Stimulated activated CD8-positive, alpha-beta memory T cell treated with anti-CD3 and anti-CD28 coated beads, Interleukin-12 subunit alpha, Interleukin-12 subunit beta, amount 100 ng/mL, for 1 hour (primary cell): Measurements from ENCODE around the gene ERVH48-1.
"Not testable (repeated sequence)": the region's sequence is repeated elsewhere in the genome, so short reads cannot be mapped to it uniquely, and the experiment has no call there.

Source experiments
- DNase-seq: peaks from one replicate; pipeline ENCODE4 v3.0.0-alpha.2; 2020; ENCODE audit warnings: low read depth

The ERVH48-1 gene

DNA sequence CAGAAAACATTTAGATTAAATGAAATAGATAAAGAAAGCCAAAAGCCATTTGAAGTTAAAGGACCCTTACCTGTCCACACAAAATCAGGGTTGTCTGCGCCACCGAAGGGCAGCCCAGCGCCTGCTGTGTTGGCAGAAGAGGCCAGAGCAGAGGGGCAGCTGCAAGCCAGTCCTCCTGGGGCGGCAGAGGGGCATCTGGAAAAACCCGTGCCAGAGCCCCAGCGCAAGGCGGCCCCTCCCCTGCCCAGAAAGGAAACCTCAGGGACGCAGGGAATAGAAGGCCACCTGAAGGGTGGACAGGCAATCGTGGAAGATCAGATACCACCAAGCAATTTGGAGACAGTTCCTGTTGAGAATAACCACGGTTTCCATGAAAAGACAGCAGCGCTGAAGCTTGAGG is 21.6 kb downstream of the ERVH48-1 start:
- DNase-seq: no peak

DNA sequence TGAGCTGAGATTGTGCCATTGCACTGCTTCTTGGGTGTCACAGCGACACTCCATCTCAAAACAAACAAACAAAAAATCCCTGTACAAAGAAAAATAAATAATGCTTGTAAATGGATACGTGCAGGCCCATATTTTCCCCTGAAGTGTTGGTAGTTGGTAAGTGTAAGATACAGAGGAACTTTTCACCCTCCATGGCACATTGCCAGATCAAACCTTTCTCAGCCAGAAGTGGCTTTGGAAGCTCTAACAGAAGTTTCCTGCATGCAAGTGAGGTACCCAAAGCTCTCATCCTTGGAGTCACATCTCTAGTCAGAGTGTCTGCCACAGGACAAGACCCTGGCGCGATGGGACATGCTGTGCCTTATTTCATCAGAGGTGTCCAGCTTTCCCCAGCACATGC is 25.0 kb downstream of the ERVH48-1 start:
- DNase-seq: no peak

DNA sequence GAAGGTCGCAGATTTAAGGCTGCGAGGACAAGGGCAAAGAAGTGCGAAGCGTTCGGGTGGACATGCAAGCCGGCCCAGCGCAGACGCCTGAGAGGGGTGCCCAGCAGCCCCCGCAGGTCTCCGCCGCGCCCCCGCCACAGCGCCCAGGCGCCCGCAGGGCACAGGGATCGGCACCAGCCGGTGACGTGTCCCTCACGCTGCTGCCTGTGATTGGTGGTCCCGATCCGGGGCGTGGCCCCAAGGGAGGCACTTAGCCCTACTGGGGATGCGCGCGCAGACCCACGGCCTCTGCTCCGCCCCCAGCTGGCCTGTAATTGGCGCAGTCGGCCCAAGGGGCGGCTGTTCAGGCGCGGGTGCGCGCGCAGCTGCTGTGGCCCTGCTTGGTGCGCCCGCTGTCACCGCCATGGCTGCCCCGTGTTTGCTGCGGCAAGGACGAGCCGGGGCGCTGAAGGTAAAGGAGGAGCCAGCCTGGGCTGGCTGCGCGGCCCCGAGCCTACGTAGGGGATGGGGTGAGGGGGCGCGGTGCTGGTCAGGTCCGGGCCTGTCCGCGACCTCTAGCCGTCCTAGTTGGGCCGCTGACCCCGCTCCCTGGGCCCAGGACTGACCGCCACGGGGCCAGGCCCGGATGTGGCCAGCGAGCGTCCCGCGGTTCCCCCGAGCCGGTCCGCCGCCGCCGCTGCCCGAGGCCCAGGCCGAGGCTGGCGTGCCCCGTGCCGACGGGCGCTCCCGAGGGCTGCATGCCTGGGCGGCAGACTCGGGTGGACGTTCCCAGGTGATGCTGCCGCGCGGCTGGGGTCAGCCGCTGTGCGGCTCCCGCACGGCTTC is 32.3 kb downstream of the ERVH48-1 start, which contains the start of gene NDUFV3:
TSS of gene NDUFV3 (plus strand) at position 379 of the 825 bp plus-strand sequence. CDS start at position 404, 25 bp downstream.
- peak; percentile 100 for DNase-seq

DNA sequence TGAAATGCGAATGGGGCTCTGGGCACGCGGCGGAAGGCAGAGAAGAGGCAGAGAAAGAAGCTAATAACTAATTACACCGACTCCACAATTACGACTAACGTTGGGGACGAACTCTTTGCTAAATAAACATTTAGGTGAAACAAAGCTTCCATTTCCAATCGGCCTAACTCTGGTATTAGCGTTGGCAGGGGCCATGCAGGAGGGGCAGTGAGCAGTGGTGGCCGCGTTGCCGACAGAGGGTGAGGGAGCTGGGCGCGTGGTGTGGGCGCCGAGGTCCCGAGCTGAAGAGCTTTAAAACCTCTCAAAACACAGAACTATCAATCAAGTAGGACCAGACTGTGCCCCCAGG is 32.9 kb downstream of the ERVH48-1 start:
- DNase-seq: no peak

DNA sequence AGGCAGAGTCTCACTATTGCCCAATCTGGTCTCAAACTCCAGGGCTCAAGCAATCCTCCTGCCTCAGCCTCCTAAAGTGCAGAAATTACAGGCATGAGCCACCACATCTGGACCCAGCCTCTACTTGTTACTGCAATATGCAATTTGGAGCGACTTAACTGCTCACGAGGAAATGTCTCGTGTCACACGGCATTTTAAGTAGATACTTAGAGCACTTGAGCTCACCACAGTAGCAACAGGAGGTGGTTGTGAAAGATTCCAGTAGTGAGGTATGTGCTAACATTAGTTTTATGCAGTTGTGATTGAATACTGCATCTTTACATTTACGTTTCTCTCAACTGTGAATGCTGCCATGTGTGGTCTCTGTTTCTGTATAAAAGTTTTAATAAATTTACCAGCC is 38.1 kb downstream of the ERVH48-1 start:
- DNase-seq: no peak

DNA sequence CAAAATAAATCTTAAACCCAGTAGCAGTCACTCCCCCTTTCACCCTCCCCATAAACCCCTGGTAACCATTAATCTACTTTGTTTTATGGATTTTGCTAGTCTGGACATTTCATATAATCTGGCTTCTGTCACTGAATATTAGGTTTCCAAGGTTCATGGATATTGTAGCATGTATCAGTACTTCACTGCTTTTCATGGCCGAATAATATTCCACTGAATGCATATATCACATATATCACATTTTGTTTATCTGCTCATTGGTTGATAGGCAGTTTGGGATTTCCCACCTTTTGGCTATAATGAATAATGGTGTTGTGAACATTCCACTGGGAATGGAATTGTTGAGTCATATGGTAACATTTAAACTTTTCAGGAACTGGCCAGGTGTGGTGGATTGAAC is 41.5 kb downstream of the ERVH48-1 start:
- no peak for DNase-seq

DNA sequence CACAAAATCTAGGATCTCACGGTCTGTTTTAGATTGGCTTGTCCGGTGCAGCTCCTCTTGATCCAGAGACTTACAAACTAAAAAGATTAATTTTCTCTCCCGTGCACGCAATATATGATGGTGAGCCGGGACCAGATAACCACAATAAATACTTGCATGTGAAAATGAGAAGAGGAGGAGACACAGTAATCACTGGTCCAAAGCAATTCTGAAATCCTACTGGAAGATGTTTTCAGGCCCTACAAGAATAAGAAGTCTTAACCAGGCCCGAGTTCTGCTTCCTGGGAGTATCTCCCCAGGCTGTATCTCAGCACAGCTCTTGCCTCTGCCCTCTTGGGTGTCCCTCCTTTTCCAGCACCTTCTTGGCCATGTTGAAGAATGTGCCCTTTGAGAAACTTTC is 45.1 kb downstream of the ERVH48-1 start:
- DNase-seq: no peak

DNA sequence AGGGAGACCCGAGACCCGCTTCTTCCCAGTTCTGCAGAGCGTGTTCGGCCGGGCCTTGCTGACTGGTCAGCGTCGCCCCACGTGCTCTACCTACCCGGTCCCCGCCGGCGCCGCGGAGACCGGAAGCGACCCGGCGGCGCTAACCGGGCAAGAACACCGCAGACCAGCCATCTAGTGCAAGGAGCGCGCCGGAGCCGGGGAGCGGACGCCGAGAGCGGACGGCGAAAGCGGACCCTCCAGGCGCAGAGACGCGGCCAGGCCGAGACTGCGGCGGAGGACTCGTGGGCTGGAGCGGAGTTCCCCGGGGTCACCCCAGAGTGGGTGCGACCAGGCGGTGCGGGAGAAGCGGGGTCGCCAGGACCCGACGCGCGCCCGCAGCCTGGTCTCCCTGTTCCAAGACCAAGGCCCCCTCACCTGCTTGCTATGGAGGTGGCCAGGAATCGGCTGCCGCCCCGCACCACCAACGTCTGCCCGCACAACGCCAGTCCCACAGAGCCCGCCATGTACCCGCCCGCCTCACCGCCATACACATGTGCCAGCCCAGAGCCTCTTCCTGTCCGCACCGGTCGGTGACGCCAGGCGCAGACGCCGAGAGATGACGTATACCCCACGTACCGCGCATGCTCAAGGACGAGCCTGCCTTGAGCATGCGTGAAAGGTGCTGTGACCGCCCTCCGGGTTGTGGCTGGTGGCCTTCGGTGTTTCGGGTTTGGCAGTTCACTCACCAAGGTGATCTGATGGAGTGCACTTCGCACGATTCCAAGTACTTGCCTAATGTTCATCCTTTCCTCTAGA is 46.2 kb downstream of the ERVH48-1 start, which contains the start of gene WDR4:
TSS of gene WDR4 (minus strand) at position 547 of the 795 bp plus-strand sequence. CDS start at position 503, 44 bp downstream.
- DNase-seq: peak; percentile 98

DNA sequence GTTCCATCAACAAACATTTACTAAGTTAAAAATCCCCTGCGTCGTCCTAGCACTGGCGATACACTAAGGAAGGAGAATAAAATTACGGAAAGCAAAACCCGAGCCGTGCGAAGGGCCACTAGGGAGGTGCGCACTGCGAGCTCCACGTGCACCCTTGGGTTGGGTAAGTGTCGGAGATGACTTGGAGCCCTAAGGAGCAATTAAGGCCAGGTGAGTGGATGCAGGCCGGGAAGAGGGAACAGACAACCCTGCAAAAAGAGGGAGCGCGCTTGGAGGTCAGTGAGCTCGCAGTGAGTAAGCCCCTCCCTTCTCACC is 46.8 kb downstream of the ERVH48-1 start:
- DNase-seq: no peak

DNA sequence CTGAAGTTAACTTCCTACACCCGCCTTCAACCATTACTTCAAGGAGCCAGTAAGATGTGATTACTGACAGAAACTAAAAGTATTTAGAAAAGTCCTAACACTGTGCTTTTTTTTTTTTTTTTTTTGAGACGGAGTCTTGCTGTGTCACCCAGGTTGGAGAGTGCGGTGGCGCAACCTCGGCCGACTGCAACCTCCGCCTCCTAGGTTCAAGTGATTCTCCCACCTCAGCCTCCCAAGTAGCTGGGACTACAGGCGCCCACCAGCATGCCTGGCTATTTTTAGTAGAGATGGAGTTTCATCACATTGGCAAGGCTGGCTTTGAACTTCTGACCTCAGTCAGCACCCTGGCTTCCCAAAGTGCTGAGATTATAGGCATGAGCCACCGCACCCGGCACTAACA is 49.6 kb downstream of the ERVH48-1 start:
- DNase-seq: not testable (repeated sequence)

DNA sequence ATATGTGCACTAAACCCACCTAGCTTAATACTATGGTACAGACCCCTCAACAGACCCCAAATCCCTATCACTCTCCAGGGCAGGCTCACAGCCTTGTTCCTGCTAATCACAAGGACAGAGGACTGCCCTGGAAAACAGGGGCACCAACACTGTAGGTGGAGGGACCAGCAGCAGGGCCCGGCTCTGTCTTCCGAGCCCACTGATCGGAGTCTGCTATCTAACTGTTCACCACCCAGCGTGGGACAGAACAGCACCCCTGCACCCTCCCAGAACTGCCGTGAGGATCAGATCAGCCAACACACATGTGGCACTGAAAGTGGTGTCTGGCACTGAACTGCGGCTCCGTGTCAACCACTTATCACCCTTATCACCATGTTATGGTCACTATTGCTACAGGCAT is 52.3 kb downstream of the ERVH48-1 start:
- no peak for DNase-seq

DNA sequence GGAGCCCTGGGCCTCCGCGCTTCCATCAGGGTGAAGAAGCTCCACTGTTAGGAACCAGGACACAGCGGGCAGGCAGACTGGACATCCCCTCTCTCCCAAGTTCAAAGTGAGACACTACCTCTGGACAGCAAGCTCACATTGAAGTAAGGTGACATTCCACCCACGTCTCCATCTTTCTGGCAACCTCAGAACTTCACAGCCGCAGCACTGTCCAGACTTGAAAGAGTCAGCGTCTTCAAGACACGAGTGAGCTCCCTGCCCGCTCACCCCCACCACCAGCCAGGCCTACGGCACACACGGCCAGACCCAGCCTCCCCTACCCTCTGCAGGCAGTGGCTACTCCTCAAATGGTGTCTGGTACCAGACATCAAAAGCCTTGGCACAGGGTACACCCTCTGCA is 57.2 kb downstream of the ERVH48-1 start:
- DNase-seq: no peak
